Measurements from ENCODE around the gene DLAT.

GRCh38 chr11:112058103-112058502 lies 32.9 kb downstream of the DLAT start:
- TF ChIP-seq, protein P1, sequence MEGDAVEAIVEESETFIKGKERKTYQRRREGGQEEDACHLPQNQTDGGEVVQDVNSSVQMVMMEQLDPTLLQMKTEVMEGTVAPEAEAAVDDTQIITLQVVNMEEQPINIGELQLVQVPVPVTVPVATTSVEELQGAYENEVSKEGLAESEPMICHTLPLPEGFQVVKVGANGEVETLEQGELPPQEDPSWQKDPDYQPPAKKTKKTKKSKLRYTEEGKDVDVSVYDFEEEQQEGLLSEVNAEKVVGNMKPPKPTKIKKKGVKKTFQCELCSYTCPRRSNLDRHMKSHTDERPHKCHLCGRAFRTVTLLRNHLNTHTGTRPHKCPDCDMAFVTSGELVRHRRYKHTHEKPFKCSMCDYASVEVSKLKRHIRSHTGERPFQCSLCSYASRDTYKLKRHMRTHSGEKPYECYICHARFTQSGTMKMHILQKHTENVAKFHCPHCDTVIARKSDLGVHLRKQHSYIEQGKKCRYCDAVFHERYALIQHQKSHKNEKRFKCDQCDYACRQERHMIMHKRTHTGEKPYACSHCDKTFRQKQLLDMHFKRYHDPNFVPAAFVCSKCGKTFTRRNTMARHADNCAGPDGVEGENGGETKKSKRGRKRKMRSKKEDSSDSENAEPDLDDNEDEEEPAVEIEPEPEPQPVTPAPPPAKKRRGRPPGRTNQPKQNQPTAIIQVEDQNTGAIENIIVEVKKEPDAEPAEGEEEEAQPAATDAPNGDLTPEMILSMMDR (IDR thresholded peaks at IDR 0.05), result no peak
- no peak for TF ChIP-seq POLR2A (IDR thresholded peaks at IDR 0.05)
- no peak for TF ChIP-seq POLR2AphosphoS5 (IDR thresholded peaks at IDR 0.05)
